Purkinje cell (primary cell): Measurements from ENCODE around the gene LCE1F. TPM values are rescaled to one million over a fixed set of nuclear protein-coding genes. Genes with fewer than 3 reads are reported as not detected.

Experiments used
- polyA plus RNA-seq: library from polyadenylated mRNA; unstranded; fragments of >200 nt; fragmentation: Nextera tagmentation; gene quantifications from 2 replicates; pipeline ENCODE4 v1.2.1, GENCODE V29; 2014

Gene LCE1F
- not detected in 2 replicates for polyA plus RNA-seq

GRCh38 chr1:152774875-152775274 is at the start of gene LCE1F:
Gene LCE1F, plus strand, starts transcription at chr1:152775140. Its CDS starts 1,232 bp downstream, at chr1:152776372.

GRCh38 chr1:152757747-152758146 is 17.2 kb upstream of the LCE1F start, which contains the start of gene KPRP:
Gene KPRP, plus strand, starts transcription at chr1:152758025. Its CDS starts 1,564 bp downstream, at chr1:152759589.

GRCh38 chr1:152786077-152786476 is 11.1 kb downstream of the LCE1F start, which contains the start of gene LCE1E:
Gene LCE1E, plus strand, starts transcription at chr1:152786257. Its CDS starts 1,043 bp downstream, at chr1:152787300.

GRCh38 chr1:152796421-152796820 is 21.5 kb downstream of the LCE1F start, which contains the start of gene LCE1D:
Gene LCE1D, plus strand, starts transcription at chr1:152796721. Its CDS starts 1,074 bp downstream, at chr1:152797795.

GRCh38 chr1:152806576-152806975 is 31.6 kb downstream of the LCE1F start, which contains the start of gene LCE1C:
Gene LCE1C, minus strand, starts transcription at chr1:152806651. Its CDS starts 1,173 bp downstream, at chr1:152805478.

GRCh38 chr1:152811671-152812070 is 36.7 kb downstream of the LCE1F start, which contains the start of gene LCE1B:
Gene LCE1B, plus strand, starts transcription at chr1:152811971. Its CDS starts 476 bp downstream, at chr1:152812447.

Other genes with a start within 250 kb of the LCE1F start
- not detected in 2 replicates for gene LCE3E, start 208.4 kb upstream of the LCE1F start, polyA plus RNA-seq
- not detected in 2 replicates for gene LCE3D, start 194.6 kb upstream of the LCE1F start, polyA plus RNA-seq
- not detected in 2 replicates for gene LCE3C, start 174.9 kb upstream of the LCE1F start, polyA plus RNA-seq
- gene LCE3B, start 161.3 kb upstream of the LCE1F start, polyA plus RNA-seq, result not detected in 2 replicates
- gene LCE3A, start 152.0 kb upstream of the LCE1F start, polyA plus RNA-seq, result not detected in 2 replicates
- gene LCE2D, start 111.8 kb upstream of the LCE1F start, polyA plus RNA-seq, result not detected in 2 replicates
- not detected in 2 replicates for gene LCE2C, start 99.9 kb upstream of the LCE1F start, polyA plus RNA-seq
- not detected in 2 replicates for gene LCE2B, start 89.0 kb upstream of the LCE1F start, polyA plus RNA-seq
- gene LCE2A, start 76.8 kb upstream of the LCE1F start, polyA plus RNA-seq, result not detected in 2 replicates
- not detected in 2 replicates for gene LCE4A, start 67.0 kb upstream of the LCE1F start, polyA plus RNA-seq
- gene KPRP, start 17.1 kb upstream of the LCE1F start, polyA plus RNA-seq, result not detected in 2 replicates
- gene LCE1E, start 11.1 kb downstream of the LCE1F start, polyA plus RNA-seq, result not detected in 2 replicates
- gene LCE1D, start 21.6 kb downstream of the LCE1F start, polyA plus RNA-seq, result not detected in 2 replicates
- not detected in 2 replicates for gene LCE1C, start 31.5 kb downstream of the LCE1F start, polyA plus RNA-seq
- gene LCE1B, start 36.8 kb downstream of the LCE1F start, polyA plus RNA-seq, result not detected in 2 replicates
- gene LCE1A, start 52.3 kb downstream of the LCE1F start, polyA plus RNA-seq, result not detected in 2 replicates
- gene LCE6A, start 67.7 kb downstream of the LCE1F start, polyA plus RNA-seq, result not detected in 2 replicates
- not detected in 2 replicates for gene LCE7A, start 84.9 kb downstream of the LCE1F start, polyA plus RNA-seq
- not detected in 2 replicates for gene SMCP, start 103.2 kb downstream of the LCE1F start, polyA plus RNA-seq
- not detected in 2 replicates for gene IVL, start 133.4 kb downstream of the LCE1F start, polyA plus RNA-seq
- not detected in 2 replicates for gene SPRR5, start 172.1 kb downstream of the LCE1F start, polyA plus RNA-seq
- not detected in 2 replicates for gene SPRR4, start 195.5 kb downstream of the LCE1F start, polyA plus RNA-seq
- gene SPRR1A, start 208.9 kb downstream of the LCE1F start, polyA plus RNA-seq, result 1.3 TPM in 1 of 2 replicates, not detected in the other
- gene SPRR3, start 226.6 kb downstream of the LCE1F start, polyA plus RNA-seq, result not detected in 2 replicates